Endothelial cell of umbilical vein (primary cell): ENCODE results near the gene SPPL2B. TPM values are rescaled to one million over a fixed set of nuclear protein-coding genes. Genes with fewer than 3 reads are reported as not detected.

Experiments
- BruUV-seq: library from RNA; stranded (reverse); fragments of 400-500 nt; replicated peaks from 2 replicates; lab custom pipeline; 2021; lab: Mats Ljungman, UMichigan
- CTCF ChIA-PET: fragments of 300-600, 350-600 bp; sonication (Branson Sonifier 250); formaldehyde crosslinking; loops from one replicate; lab custom pipeline; 2021; ENCODE audit warnings: antibody characterized with exemption, inconsistent platforms; lab: Charles Lee
- POLR2A ChIA-PET: fragments of 300-600, 350-600 bp; sonication (Branson Sonifier 250); formaldehyde crosslinking; loops from one replicate; lab custom pipeline; 2021; ENCODE audit warnings: antibody characterized with exemption, inconsistent platforms; lab: Charles Lee
- DNase-seq: peaks from one replicate; pipeline ENCODE4 v3.0.0-alpha.2; 2011; ENCODE audit warnings: low read depth, low spot score
- FAIRE-seq: peaks from 2 replicates; lab custom pipeline; 2011; peaks lifted over from hg19 to GRCh38; lab: Jason Lieb, UNC
- H2AFZ ChIP-seq: 2 replicates; pipeline ENCODE4 v1.6.0; 2012; ENCODE audit warnings: low read depth, low read length, control low read depth, inconsistent platforms
- H3K27ac ChIP-seq: 2 replicates; pipeline ENCODE4 v1.5.1; 2011; ENCODE audit warnings: low read depth, mild to moderate bottlenecking, control low read depth, low read length, moderate library complexity; ENCODE audit not compliant: insufficient read depth
- H3K27me3 ChIP-seq, 2 experiments: 2 replicates each; pipeline versions ENCODE4 v1.6.0 to v1.6.1; 2011; ENCODE audit warnings: low read length in 2 of 2, mixed read lengths in 1 of 2; ENCODE audit not compliant: control insufficient read depth in 2 of 2, insufficient read depth in 2 of 2
- H3K36me3 ChIP-seq, 2 experiments: 2 replicates in 1 of 2; 3 replicates in 1 of 2; pipeline ENCODE4 v1.5.1; 2011; ENCODE audit warnings: low read length in 2 of 2, mild to moderate bottlenecking in 1 of 2, moderate library complexity in 1 of 2; ENCODE audit not compliant: control insufficient read depth in 2 of 2, insufficient read depth in 2 of 2; ENCODE audit errors: extremely low read depth in 1 of 2
- H3K4me1 ChIP-seq: 3 replicates; pipeline ENCODE4 v1.5.1; 2011; ENCODE audit warnings: mild to moderate bottlenecking, low read length; ENCODE audit not compliant: control insufficient read depth, insufficient read depth; ENCODE audit errors: extremely low read depth
- H3K4me2 ChIP-seq: 2 replicates; pipeline ENCODE4 v1.6.1; 2011; ENCODE audit warnings: low read length, control low read depth, mixed read lengths; ENCODE audit not compliant: insufficient read depth
- H3K4me3 ChIP-seq, 3 experiments: fragments of 200-600 bp in 1 of 3; sonication (generic), shearing (Covaris generic) in 1 of 3; replicated peaks in 1 of 3; 2 replicates each; pipeline ENCODE4 v1.5.1; 2011 to 2016; ENCODE audit warnings: control low read depth in 3 of 3, low read length in 3 of 3, mild to moderate bottlenecking in 2 of 3, inconsistent platforms in 1 of 3, low read depth in 1 of 3, moderate library complexity in 1 of 3; ENCODE audit not compliant: insufficient read depth in 1 of 3
- H3K79me2 ChIP-seq: 2 replicates; pipeline ENCODE4 v1.6.0; 2012; ENCODE audit warnings: low read length, inconsistent platforms; ENCODE audit not compliant: control insufficient read depth, insufficient read depth
- H3K9ac ChIP-seq: replicated peaks from 2 replicates; pipeline ENCODE3; 2011; ENCODE audit warnings: low read length, control low read depth; ENCODE audit not compliant: insufficient read depth; ENCODE audit errors: extremely low read depth
- H3K9me1 ChIP-seq: replicated peaks from 3 replicates; pipeline ENCODE4 v1.6.0; 2011; ENCODE audit warnings: mild to moderate bottlenecking, low read length; ENCODE audit not compliant: control insufficient read depth, insufficient read depth; ENCODE audit errors: extremely low read depth
- H3K9me3 ChIP-seq: replicated peaks from 2 replicates; pipeline ENCODE4 v1.5.1; 2012; ENCODE audit warnings: low read length, inconsistent platforms; ENCODE audit not compliant: control insufficient read depth, insufficient read depth
- H4K20me1 ChIP-seq: replicated peaks from 2 replicates; pipeline ENCODE3; 2011; ENCODE audit warnings: mild to moderate bottlenecking, low read length; ENCODE audit not compliant: control insufficient read depth, insufficient read depth; ENCODE audit errors: extremely low read depth
- CTCF ChIP-seq, 2 donors: IDR thresholded peaks; 1 replicate in 1 of 2; 2 replicates in 1 of 2; pipeline ENCODE4 v1.5.1; 2011; ENCODE audit warnings: low read length in 2 of 2, mild to moderate bottlenecking in 2 of 2, moderate library complexity in 2 of 2, control low read depth in 1 of 2, inconsistent platforms in 1 of 2, low read depth in 1 of 2; ENCODE audit not compliant: insufficient read depth in 1 of 2; ENCODE audit errors: extremely low read depth in 1 of 2
- EZH2 ChIP-seq: IDR thresholded peaks from 2 replicates; pipeline ENCODE4 v1.6.1; 2012; ENCODE audit warnings: borderline replicate concordance, low read depth, mild to moderate bottlenecking, moderate library complexity, low read length, inconsistent platforms; ENCODE audit not compliant: severe bottlenecking
- FOS ChIP-seq: IDR thresholded peaks from 2 replicates; pipeline ENCODE4 v1.6.1; 2011; ENCODE audit warnings: mild to moderate bottlenecking, low read length, moderate library complexity, borderline replicate concordance; ENCODE audit not compliant: insufficient read depth
- GATA2 ChIP-seq: IDR thresholded peaks from 2 replicates; pipeline ENCODE4 v1.7.0; 2011; ENCODE audit warnings: low read depth, mild to moderate bottlenecking, moderate library complexity, mixed read lengths, low read length; ENCODE audit not compliant: insufficient read length, insufficient read depth
- JUN ChIP-seq: IDR thresholded peaks from 2 replicates; pipeline ENCODE4 v1.6.1; 2011; ENCODE audit warnings: borderline replicate concordance, low read depth; ENCODE audit not compliant: insufficient read length, insufficient read depth
- MYC ChIP-seq: IDR thresholded peaks from one replicate; pipeline ENCODE4 v1.6.1; 2011; ENCODE audit warnings: mild to moderate bottlenecking, low read depth, low read length
- POLR2A ChIP-seq: IDR thresholded peaks from 2 replicates; pipeline ENCODE4 v1.6.1; 2012; ENCODE audit warnings: low read depth, mild to moderate bottlenecking, control low read depth, low read length
- POLR2AphosphoS5 ChIP-seq: IDR thresholded peaks from 2 replicates; pipeline ENCODE4 v1.6.1; 2012; ENCODE audit warnings: low read depth, mild to moderate bottlenecking, control low read depth, low read length, moderate library complexity; ENCODE audit not compliant: insufficient read depth
- dilution Hi-C: fragments of 300-500 bp; cut with MboI; formaldehyde crosslinking; loops from one replicate; pipeline ENCODE4 v1.15.0; 2019; ENCODE audit warnings: low sequenced_read_pairs; ENCODE audit not compliant: extremely low pct_ligation_motif_present
- intact Hi-C: fragments of 100-400 bp; cut with micrococcal nuclease; formaldehyde crosslinking; loops from one replicate; pipeline ENCODE4 v1.10.0; 2022
- polyA plus RNA-seq, 4 experiments: library from polyadenylated mRNA; depleted of rRNA in 3 of 4; stranded (reverse) in 3 of 4; unstranded in 1 of 4; fragments of >200 nt; gene quantifications; 2 replicates each; pipeline versions ENCODE4 v1.2.1 to v1.2.3, GENCODE V29; 2011 to 2012; ENCODE audit warnings: missing spikeins in 1 of 4
- total RNA-seq: library from RNA; stranded (reverse); gene quantifications from 2 replicates; pipeline ENCODE4 v1.2.3, GENCODE V29; 2021
- TF ChIP-seq, protein P1 (sequence below): IDR thresholded peaks from 2 replicates; pipeline ENCODE4 v1.6.1; 2011; ENCODE audit not compliant: insufficient read depth, insufficient read length

Gene SPPL2B
- total and polyA plus RNA-seq, 2 donors (not counting 3 experiments of a cell fraction or from before 2014, with no cell fraction given), result 60.7 to 62.7 TPM

DNA sequence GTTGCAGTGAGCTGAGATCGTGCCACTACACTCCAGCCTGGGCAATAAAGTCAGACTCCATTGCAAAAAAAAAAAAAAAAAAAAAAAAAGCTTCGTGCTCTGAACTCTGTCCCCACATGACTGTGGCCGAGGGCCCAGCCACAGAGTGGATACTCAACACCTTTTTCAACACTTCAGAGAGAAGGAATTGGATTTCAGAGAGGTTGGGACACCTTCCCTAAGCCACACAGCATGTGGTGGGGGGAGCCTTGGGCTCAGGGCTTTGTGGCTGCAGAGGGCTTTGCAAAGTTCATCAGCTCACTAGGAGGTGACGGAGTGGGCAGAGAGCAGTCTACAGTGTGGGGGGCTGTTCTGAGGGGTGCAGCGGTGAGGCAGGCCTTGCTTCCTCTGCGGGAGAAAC lies 9.6 kb upstream of the SPPL2B start:
- no peaks in the 10 kb centered on the region for H3K4me1 ChIP-seq
- POLR2A ChIA-PET, result interaction anchor here (0.6 kb wide), 1 partner anchor 315 kb away, joined by 5 read pairs; no protein-coding TSS in a partner anchor
- no peaks in the 10 kb centered on the region for H3K9me1 ChIP-seq
- CTCF ChIA-PET, result interaction anchor here (0.7 kb wide), 1 partner anchor 24 kb away, joined by 3 read pairs; no protein-coding TSS in a partner anchor
- no peak overlapping the region for H3K27ac ChIP-seq
- no peak for DNase-seq
- dilution Hi-C loops, result no loop called here
- peaks cover 0 to 5% of the 10 kb centered on the region in 2 experiments for H3K27me3 ChIP-seq
- intact Hi-C loops, result loop anchor here (10.0 kb wide), 1 partner anchor 384 kb away; no protein-coding TSS in a partner anchor
- no peak overlapping the region for H3K4me2 ChIP-seq
- H4K20me1 ChIP-seq, result no peaks in the 10 kb centered on the region
- TF ChIP-seq MYC (no peak), EZH2 (no peak), POLR2AphosphoS5 (no peak), JUN (no peak), FOS (no peak)
- no peak overlapping the region for H3K9ac ChIP-seq
- no peak overlapping the region for H3K4me3 ChIP-seq
- no peak overlapping the region for H2AFZ ChIP-seq
- peaks cover 2% of the 10 kb centered on the region for H3K9me3 ChIP-seq
- FAIRE-seq, result no peak
- no TSS peak for BruUV-seq
- H3K36me3 ChIP-seq, result peaks cover 0 to 6% of the 10 kb centered on the region in 2 experiments
- no peaks in the 10 kb centered on the region for H3K79me2 ChIP-seq

DNA sequence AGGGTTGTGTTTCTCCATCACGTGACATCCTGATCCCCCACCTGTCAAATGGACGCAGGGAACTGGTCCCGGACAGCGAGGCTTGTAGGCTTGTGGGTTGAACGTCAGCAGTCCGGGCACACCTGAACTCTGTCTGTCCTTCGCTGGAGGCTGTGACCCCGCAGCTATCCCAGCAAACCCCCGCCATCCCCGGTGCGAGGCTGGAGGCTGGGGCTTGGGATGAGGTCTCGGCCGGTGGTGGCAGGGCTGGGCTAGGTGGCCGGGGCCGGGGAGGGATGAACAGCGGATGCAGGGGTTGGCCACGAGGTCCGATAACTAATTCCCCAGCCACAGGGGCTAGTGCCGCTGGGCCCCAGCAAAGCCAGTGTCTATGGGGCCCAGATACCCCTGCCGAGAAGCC lies 8.9 kb upstream of the SPPL2B start:
- Histone ChIP-seq H3K27ac (no peak overlapping the region), H3K36me3 (peaks cover 0 to 10% of the 10 kb centered on the region in 2 experiments), H3K9me3 (peaks cover 2% of the 10 kb centered on the region), H3K9me1 (no peaks in the 10 kb centered on the region), H3K4me3 (no peak overlapping the region), H2AFZ (no peak overlapping the region), H3K79me2 (peaks cover under 1% of the 10 kb centered on the region), H3K9ac (no peak overlapping the region), H3K4me1 (no peaks in the 10 kb centered on the region), H4K20me1 (no peaks in the 10 kb centered on the region), H3K27me3 (peaks cover 0 to 5% of the 10 kb centered on the region in 2 experiments), H3K4me2 (no peak overlapping the region)
- BruUV-seq, result no TSS peak
- ChIA-PET POLR2A (no interaction called here), CTCF (no interaction called here)
- no peak for TF ChIP-seq CTCF (IDR thresholded peaks at IDR 0.05; ENCODE audit: extremely low read depth in 1 of 2, insufficient read depth in 1 of 2, low read depth in 1 of 2, low read length in 2 of 2)
- TF ChIP-seq FOS, result no peak
- TF ChIP-seq POLR2AphosphoS5, result no peak
- no peak for TF ChIP-seq EZH2
- TF ChIP-seq POLR2A, result no peak
- no peak for TF ChIP-seq GATA2
- TF ChIP-seq JUN, result no peak
- TF ChIP-seq, protein P1, sequence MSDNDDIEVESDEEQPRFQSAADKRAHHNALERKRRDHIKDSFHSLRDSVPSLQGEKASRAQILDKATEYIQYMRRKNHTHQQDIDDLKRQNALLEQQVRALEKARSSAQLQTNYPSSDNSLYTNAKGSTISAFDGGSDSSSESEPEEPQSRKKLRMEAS, result no peak
- no peak for TF ChIP-seq MYC
- intact Hi-C loops (loop anchor here (10.0 kb wide), 1 partner anchor 385 kb away; no protein-coding TSS in a partner anchor), dilution Hi-C loops (no loop called here)
- DNase-seq (no peak), FAIRE-seq (no peak)
